GM18526 (cell line): ENCODE data around the gene TUT7.

ENCODE experiments used
- POLR2A ChIP-seq: IDR thresholded peaks from 3 replicates; pipeline ENCODE4 v1.6.1; 2011; ENCODE audit not compliant: insufficient read length; ENCODE audit errors: extremely low read depth

TUT7 gene, protein sequence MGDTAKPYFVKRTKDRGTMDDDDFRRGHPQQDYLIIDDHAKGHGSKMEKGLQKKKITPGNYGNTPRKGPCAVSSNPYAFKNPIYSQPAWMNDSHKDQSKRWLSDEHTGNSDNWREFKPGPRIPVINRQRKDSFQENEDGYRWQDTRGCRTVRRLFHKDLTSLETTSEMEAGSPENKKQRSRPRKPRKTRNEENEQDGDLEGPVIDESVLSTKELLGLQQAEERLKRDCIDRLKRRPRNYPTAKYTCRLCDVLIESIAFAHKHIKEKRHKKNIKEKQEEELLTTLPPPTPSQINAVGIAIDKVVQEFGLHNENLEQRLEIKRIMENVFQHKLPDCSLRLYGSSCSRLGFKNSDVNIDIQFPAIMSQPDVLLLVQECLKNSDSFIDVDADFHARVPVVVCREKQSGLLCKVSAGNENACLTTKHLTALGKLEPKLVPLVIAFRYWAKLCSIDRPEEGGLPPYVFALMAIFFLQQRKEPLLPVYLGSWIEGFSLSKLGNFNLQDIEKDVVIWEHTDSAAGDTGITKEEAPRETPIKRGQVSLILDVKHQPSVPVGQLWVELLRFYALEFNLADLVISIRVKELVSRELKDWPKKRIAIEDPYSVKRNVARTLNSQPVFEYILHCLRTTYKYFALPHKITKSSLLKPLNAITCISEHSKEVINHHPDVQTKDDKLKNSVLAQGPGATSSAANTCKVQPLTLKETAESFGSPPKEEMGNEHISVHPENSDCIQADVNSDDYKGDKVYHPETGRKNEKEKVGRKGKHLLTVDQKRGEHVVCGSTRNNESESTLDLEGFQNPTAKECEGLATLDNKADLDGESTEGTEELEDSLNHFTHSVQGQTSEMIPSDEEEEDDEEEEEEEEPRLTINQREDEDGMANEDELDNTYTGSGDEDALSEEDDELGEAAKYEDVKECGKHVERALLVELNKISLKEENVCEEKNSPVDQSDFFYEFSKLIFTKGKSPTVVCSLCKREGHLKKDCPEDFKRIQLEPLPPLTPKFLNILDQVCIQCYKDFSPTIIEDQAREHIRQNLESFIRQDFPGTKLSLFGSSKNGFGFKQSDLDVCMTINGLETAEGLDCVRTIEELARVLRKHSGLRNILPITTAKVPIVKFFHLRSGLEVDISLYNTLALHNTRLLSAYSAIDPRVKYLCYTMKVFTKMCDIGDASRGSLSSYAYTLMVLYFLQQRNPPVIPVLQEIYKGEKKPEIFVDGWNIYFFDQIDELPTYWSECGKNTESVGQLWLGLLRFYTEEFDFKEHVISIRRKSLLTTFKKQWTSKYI (N-terminal part only)

DNA sequence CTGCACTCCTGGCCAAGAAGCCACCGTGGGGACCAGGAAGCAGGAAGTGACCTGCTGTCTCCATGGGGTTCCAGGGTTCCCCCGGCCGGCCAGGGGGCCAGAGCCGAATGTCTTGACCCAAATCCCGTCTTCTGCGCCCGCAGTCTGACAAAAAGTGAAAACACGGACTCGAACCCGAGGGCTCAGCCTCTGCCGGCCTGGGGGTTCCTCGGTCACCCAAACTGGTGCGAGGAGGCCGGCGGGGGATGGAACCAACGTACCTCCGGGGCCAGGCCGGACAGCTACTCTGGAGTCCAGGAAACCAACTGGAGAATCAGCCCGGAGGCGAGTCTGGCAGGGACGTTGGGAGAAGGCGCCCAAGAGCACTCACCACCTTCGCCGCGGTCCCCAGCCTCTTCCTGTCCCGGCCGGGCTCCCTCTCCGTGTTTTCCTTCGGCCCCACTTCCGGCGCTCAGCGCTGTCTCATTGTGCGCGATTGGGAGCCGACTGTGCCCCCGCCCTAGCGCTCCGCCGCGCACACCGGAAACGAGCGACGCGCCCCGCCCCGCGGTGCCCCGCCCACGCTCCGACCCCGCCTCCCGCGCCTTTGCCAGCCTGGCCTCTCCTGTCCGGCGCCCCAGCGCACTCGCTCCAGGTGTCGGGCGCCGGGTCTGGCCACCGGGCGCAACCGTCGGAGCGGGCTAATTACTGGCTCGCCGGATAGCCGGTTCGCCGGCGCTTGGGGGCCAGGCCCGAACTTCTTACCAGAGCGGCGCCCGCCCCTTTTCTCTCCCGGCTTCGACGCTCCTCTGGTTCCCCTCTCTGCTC lies at the start of gene TUT7:
TUT7 (minus strand) TSS at position 400 of the 807 bp plus-strand sequence. CDS start 1,211 bp downstream, outside the sequence.
- TF ChIP-seq POLR2A = peak; percentile 70

DNA sequence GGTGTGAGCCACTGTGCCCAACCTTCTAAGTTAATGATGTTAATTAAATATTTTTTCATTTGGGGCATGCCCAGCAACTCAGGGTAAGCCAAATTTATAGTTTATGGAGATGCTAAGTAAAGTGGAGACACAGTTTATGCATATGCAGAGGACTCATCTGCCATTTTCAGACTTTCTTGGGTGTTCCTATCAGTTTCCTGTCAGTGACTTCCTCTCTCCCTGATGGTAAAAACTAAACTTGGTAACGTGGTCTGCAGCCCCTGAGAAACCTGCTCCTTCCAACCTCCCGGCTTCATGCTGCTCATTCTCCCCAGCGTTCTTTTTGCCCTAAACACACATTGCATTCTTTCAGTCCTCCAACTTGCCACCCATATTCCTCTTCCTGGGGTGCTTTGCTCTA lies 48.4 kb upstream of the TUT7 start:
- TF ChIP-seq POLR2A = no peak

DNA sequence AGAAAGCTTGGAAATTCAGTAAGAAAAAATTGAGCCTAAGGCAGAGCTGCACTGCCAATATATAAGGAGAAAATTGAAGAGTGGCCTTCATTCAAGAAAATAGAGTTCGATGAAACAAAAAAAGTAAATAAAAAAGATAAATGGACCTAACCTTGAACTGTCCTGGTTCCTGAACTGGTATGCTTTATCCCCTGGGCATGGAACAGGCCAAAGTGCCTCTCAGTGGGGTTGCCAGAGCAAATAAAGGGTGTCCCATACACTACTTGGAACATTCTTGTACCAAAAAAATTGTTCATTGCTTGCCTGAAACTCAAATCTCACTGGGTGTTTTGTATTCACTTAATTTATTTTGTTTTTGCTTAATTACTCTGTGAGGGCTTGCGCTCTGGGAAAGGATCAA lies 42.2 kb upstream of the TUT7 start:
- TF ChIP-seq POLR2A = no peak

DNA sequence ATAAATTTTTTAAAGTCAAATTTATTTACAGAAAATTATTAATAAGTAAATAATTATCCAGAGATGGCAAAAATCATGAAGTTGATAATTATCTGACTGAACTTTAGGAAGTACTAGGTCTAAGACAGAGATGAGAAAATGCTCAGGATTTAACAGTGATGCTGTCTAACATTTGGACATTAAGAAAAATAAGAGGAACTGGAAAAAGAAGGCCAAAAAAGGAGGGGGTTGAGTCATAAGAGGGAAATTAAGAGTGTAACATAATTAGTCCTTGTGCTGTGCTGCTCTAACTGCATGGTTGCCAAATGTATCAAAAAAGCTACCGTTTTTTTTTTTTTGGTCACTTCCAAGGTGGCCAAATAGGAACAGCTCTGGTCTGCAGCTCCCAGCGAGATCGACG lies 35.4 kb upstream of the TUT7 start:
- no peak for TF ChIP-seq POLR2A

DNA sequence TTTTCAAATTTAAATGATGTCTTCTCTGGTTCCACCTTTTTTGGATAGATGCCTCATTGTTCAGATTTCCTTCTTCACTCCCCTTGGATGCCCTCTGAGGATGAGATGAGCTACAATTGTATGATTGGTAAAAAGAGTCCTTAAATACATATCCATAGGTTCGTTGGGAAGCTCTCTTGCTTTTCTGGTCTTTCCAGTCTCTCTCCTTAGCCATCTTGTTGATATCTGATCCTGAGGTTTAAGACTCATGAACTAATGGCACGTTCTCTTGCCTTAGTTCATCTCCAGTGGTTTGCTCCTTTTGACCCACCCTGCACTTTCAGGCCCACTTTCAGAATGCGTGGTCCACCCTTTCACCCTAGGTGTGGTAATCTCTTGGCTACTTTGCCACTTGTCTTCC lies 33.2 kb upstream of the TUT7 start:
- TF ChIP-seq POLR2A = no peak

DNA sequence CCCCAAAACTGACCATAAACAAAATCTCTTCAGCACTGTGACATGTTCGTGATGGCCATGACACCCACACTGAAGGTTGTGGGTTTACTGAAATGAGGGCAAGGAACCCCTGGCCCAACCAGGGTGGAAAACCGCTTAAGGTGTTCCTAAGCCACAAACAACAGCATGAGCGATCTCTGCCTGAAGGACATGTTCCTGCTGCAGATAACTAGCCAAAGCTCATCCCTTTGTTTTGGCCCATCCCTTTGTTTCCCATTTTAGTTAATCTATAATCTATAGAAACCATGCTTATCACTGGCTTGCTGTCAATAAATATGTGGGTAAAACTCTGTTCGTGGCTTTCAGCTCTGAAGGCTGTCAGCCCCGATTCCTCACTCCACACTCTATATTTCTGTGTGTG lies 21.8 kb upstream of the TUT7 start:
- TF ChIP-seq POLR2A = no peak

DNA sequence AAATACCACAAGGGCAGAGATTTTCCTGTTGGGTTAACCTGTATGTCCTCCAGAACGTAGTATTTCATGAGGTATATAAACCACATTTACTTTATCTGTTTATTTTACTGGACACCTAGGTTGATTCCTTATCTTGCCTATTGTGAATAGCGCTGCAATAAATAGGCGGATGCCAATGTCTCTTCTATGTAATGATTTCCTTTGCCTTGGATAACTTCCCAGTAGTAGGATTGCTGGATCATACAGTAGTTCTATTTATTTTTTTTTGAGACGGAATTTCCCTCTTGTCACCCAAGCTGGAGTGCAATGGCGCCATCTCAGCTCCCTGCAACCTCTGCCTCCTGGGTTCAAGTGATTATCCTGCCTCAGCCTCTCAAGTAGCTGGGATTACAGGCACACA lies 15.6 kb upstream of the TUT7 start:
- TF ChIP-seq POLR2A = no peak

DNA sequence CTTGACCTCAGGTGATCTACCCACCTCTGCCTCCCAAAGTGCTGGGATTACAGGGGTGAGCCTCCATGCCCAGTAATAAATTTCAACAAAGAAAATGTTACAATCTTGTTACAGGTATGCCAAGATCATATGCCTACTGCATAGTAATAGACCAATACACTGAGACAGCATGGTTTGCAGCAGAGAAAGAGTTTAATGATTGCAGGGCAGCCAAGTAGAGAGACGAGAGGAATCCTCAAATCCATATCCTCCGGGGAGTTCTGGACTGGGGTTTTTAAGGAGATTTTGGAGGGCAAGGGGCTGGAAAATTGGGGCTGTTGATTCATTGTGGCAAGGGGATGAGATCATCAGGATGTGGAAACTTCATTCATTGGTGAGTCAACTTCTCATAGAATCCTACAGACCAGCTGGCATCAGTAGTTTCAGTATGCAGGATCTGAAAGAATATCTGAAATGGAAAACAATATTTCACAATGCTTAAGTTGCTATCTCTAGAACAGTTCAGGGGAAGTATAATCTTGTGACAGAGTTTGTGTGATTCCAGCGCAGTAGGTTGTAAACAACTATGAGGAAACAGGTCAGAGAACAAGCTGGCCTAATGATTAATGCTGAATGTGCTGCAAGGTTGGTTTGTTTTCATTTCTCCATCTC lies 14.8 kb upstream of the TUT7 start:
- TF ChIP-seq POLR2A = no peak

DNA sequence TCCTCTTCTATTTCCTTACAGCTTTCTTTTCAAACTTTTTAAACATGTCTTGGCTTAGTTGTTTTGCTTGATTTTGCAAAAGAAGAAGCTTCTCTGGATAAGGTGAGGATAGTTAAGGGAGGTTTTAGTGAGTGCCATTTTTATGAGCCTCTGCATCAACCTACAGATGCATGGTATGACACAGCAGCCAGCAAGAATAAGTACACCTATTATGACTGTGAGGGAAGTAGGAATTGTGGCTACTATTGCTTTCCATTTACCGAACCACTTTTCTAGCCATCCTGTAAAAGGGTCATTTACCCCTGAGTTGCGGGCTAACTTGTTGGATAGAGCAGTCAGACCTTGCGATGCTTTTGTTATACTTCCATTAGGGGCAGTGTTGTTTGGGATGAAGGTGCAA lies 7.0 kb upstream of the TUT7 start:
- no peak for TF ChIP-seq POLR2A

DNA sequence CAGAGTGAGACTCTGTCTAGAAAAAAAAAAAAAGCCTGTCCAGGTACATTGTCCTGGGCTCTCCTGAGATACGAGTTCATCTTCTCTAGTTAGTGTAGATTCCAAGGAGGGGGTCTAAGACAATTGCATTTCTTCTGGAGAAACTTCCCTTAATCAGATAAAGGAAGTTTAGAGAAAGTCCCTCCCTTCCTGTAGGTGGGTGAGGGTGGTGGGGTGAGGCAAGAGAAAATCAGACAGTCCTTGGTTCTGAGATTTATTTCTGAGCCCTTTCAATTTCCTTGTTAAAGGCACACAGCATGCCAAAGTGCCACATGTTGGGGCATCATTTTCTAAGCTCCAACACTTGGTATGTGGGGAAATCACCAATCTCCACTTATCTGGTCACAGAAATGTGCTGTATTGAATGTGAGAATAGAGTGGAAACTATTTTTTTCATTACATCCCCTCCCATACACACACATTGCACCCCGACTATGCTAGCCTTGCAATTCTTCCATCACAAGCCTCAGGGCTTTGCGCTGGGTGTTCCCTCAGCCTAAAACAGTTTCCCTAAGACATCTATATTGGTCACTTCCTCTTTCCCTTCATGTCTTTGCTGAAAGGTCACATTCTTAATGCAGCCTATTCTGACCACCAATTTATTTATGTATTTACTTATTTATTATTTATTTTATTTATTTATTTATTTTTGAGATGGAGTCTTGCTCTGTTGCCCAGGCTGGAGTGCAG lies 5.1 kb upstream of the TUT7 start:
- TF ChIP-seq POLR2A = no peak

DNA sequence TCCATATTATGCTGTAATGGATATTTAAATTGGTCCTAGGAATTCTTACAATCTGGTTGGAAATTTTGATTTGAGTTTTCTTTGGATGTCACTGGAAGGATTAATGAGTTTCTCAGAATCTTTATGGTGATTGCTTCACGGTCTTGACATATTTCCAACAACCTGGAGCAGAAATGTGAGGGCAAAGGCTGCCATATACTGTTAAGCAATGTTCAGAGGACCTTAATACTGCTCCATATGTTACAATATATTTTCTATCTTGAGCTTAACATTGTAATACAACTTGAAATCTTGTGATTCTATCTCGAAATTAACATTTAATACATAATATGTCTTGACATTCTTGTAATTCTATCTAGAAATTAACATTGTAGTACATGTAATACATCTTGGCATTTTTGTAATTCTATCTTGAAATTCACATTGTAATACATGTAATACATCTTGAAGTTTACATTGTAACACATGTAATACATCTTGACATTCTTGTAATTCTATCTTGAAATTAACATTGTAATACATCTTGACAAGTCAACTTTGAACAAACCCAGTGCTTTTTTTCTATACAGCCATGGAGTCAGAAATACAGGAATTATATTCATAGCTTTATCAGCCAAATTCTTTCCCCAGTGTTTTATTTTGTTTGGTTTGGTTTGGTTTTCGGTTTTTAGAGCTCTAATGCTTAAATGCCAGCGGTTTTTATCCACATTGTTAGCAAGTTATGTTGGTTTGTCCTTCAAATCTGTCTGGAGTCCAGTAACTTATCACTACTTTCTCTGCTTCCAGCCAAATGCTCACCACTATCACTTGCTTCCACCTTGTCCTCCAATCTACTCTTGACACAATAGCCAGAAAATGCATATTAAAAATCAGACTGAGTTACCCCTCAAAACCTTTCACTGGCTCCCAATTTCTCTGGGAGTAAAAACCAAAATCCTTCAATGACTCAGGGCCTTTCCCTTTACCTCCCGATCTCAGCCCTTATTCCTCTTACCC lies 3.0 kb upstream of the TUT7 start:
- TF ChIP-seq POLR2A = no peak

DNA sequence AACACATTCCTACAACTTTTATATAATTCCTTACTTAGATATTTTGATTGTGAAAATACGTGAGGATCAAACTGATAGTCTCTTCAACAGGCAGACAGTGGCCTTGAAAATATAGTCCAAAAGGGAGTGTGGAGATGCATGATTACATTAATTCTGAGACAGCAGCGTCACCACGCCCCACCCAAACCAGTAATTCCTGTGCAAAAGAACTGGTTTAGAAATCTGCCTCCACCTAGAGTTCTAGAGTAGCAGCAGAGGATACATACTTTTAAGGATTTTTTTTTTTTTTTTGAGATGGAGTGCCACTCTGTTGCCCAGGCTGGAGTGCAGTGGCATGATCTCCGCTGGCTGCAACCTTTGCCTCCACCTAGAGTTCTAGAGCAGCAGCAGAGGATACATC lies 1.6 kb upstream of the TUT7 start:
- no peak for TF ChIP-seq POLR2A
